ENCODE data around the gene POU3F1. TPM values are rescaled to one million over a fixed set of nuclear protein-coding genes. Genes with fewer than 3 reads are reported as not detected.

Gene POU3F1
- total RNA-seq, 1 donor from 2014 or later: 0.45 TPM

- H3K27ac Mint-ChIP-seq: no peak overlapping the region
- no peaks in the 10 kb centered on the region for H3K9me3 Mint-ChIP-seq
- TF ChIP-seq CTCF (IDR thresholded peaks at IDR 0.05; ENCODE audit: unreplicated experiment): no peak
- DNase-seq (ENCODE audit: low spot score in 2 of 2, unreplicated experiment in 2 of 2): no peak
- no peaks in the 10 kb centered on the region for H3K36me3 Mint-ChIP-seq
- peaks cover 59% of the 10 kb centered on the region for H3K27me3 Mint-ChIP-seq (ENCODE audit: low read depth)
- H3K4me1 Mint-ChIP-seq: no peaks in the 10 kb centered on the region
- H3K4me3 Mint-ChIP-seq: no peak overlapping the region
Observed at GRCh38 chr1:38085666-38086330, 39.2 kb upstream of the POU3F1 start.

- DNase-seq (ENCODE audit: low spot score in 2 of 2, unreplicated experiment in 2 of 2): no peak
- Mint-ChIP-seq H3K36me3 (no peaks in the 10 kb centered on the region), H3K4me3 (no peak overlapping the region), H3K4me1 (no peaks in the 10 kb centered on the region), H3K27me3 (ENCODE audit: low read depth) (peaks cover 51% of the 10 kb centered on the region), H3K27ac (no peak overlapping the region), H3K9me3 (no peaks in the 10 kb centered on the region)
- no peak for TF ChIP-seq CTCF (IDR thresholded peaks at IDR 0.05; ENCODE audit: unreplicated experiment)
Observed at GRCh38 chr1:38084700-38085099, 38.1 kb upstream of the POU3F1 start.

GRCh38 chr1:38084113-38084512 lies 37.5 kb upstream of the POU3F1 start:
- Mint-ChIP-seq H3K4me3 (no peak overlapping the region), H3K27me3 (ENCODE audit: low read depth) (peaks cover 50% of the 10 kb centered on the region), H3K9me3 (no peaks in the 10 kb centered on the region), H3K36me3 (no peaks in the 10 kb centered on the region), H3K27ac (no peak overlapping the region), H3K4me1 (no peaks in the 10 kb centered on the region)
- TF ChIP-seq CTCF (IDR thresholded peaks at IDR 0.05; ENCODE audit: unreplicated experiment): no peak
- DNase-seq (ENCODE audit: low spot score in 2 of 2, unreplicated experiment in 2 of 2): no peak

GRCh38 chr1:38083541-38083940 lies 36.9 kb upstream of the POU3F1 start:
- Mint-ChIP-seq H3K27ac (no peak overlapping the region), H3K27me3 (ENCODE audit: low read depth) (peaks cover 52% of the 10 kb centered on the region), H3K4me3 (no peak overlapping the region), H3K4me1 (no peaks in the 10 kb centered on the region), H3K9me3 (no peaks in the 10 kb centered on the region), H3K36me3 (no peaks in the 10 kb centered on the region)
- no peak for DNase-seq (ENCODE audit: low spot score in 2 of 2, unreplicated experiment in 2 of 2)
- TF ChIP-seq CTCF (IDR thresholded peaks at IDR 0.05; ENCODE audit: unreplicated experiment): no peak

GRCh38 chr1:38082769-38083263 lies 36.2 kb upstream of the POU3F1 start:
- no peak for TF ChIP-seq CTCF (IDR thresholded peaks at IDR 0.05; ENCODE audit: unreplicated experiment)
- no peaks in the 10 kb centered on the region for H3K9me3 Mint-ChIP-seq

More at GRCh38 chr1:38082769-38083263, 36.2 kb upstream of the POU3F1 start:
- Mint-ChIP-seq H3K36me3 (no peaks in the 10 kb centered on the region), H3K4me3 (no peak overlapping the region), H3K27ac (no peak overlapping the region), H3K27me3 (ENCODE audit: low read depth) (peaks cover 47% of the 10 kb centered on the region), H3K4me1 (no peaks in the 10 kb centered on the region)
- no peak for DNase-seq (ENCODE audit: low spot score in 2 of 2, unreplicated experiment in 2 of 2)

Data from mesothelial cell of epicardium (in vitro differentiated cells).